GOT3 (cell line): ENCODE data around the gene FEM1B.

Experiments
- DNase-seq: peaks from one replicate; lab custom pipeline; 2025; ENCODE audit warnings: mixed read lengths; lab: John Stamatoyannopoulos, UW

Gene FEM1B

DNA sequence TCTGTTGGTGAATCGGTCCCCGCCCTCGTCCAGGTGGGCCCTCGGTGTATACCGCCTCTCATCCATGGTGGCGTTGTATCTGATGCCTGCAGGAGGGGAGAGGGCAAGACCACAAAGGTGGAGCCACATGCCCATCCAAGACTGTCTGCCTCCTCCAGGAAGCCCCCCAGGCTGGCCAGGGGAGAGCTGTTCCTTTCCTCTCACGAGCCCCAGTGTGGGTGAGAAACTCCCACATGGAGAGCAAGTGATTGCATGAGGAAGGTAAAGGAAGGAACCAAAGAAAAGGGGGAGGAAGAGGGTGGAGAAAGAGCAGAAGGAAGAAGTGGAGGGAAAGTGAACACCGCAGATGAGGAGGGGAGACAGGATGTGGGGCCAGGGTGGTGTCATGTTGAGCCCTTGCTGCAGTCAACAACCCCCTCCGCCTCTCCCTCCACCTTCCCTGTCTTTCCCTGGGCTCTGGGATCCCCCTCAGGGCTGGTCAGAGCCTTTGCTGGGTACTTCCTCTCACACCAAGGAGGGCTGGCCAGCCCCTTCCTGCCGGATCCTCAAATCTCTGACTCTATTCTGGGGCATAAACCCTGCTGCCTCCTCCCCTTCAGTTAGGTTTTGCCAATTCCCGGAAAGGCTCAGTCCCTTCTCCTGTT is 49.3 kb downstream of the FEM1B start:
- DNase-seq: no peak

DNA sequence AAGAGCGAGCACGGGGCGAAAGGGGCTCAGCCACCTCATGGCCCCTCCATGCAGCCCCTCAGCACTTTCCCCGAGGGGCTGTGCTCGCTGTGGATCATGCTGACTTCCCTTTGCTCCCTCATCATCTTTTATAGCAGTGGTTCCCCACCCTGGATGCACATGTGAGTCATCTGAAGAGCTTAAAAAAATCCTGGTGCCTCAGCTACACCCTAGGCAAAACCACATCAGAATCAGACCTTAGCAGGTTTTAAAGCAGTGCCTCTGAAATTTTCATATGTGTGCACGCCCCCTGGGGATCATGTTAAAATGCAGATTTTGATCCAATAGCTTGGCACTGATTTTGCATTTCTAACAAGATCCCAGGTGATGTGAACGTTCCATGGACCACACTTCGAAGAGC is 50.9 kb downstream of the FEM1B start:
- DNase-seq: no peak

DNA sequence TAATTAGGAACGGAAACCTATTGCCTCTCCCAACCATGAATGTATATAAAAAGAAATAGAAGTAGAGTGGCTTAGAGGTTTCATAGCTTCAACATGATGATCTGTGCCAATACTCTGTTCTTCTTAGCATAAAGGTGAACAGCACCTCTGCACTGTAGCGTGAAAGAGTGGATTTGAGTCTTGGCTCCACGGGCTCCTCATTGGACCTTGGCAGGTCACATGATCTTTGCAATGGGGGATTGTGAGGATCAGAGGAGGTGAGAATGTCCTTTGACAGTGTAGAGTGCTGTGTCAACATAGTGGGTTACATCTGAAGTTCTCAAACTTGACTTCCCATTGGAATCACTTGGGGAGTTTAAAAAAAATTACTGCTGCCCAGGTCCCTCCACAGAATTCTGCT is 51.4 kb downstream of the FEM1B start:
- DNase-seq: no peak

DNA sequence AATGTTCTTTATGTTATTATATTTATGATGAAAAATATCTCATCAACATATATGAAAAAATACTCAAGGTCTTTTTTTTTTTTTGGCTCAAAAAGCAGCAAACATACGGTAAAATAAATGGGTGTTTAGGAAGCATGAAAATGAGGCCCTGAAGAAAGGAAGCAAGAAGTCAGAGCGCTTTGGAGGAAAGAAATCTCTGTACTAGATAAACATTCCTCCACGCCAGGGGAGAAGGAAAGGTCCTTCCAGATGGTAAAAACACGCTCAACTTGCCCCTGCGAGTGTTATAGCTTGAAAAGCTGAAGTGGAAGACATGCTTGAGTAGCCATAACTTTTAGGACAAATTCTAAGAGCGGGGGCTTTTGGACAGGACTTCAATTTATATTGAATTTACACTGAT is 52.9 kb downstream of the FEM1B start:
- no peak for DNase-seq

DNA sequence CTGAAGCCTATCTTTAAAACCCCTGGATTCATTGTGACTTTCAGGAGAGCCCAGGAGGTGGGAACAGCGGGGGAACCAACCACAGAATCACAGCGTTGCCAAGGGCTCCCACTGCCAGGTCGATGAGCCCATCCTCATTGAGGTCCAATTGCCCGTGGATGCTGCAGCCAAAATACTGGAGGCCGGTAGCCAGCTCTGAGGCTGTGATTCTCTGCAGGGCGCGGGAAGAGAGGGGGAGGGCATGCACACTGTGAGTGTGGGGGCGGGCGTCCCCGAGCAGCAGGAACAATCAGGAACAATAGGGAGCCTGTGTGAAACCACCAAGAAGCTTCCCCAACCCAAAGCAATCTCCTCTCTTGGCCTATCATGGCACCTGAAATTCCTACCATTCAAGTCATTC is 53.4 kb downstream of the FEM1B start:
- DNase-seq: no peak

DNA sequence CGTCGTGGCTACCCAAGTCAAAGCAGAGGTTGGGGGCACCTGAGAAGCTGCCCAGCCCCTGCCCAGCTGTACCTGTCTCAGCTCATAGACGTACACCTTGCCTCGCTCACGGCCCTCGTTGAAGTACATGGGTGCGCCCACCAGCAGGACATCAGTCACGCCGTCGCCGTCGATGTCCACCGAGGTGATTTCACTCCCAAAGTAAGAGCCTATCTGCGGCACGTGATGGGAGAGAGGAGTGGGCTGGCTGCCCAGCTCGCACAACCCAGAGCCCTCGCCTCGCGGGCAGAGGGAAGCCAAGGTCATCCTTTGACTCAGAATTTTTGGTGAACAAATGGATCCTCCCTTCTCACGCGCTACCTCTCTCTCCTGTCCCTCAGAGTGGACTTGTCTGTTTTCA is 54.7 kb downstream of the FEM1B start:
- DNase-seq: no peak

DNA sequence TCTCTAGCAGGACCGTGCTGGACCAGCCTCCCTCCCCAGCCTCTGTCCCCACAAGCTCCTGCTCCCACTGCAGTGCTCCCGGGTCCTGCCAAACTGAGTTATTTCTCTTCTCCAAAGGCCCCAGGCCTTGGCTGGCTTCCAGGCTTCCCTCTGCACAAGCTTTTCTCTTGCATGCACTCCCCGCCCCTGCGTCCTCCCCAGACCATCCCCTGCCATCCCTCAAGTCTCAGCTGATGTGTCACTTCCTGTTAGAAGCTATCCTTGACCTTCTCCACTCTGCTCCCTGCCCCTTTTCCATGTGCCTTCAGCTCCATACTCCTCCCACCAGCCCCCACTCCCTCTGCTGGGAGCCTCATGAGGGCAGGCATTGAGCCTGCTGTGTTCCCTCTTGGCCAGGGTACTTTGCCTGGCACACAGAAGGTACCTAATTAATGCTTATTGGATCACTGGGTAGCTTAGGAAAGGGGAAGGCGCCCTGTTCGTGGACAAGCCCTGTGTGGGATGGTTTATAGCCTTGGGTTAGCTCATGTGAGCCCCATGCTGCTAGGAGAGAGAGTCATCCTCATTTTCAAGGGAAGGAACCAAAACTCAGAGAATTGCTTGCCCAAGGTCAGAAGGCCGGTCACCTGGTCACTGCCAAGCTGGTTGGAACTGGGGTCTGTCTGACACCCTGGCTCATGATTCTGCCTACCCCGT is 56.4 kb downstream of the FEM1B start:
- no peak for DNase-seq

DNA sequence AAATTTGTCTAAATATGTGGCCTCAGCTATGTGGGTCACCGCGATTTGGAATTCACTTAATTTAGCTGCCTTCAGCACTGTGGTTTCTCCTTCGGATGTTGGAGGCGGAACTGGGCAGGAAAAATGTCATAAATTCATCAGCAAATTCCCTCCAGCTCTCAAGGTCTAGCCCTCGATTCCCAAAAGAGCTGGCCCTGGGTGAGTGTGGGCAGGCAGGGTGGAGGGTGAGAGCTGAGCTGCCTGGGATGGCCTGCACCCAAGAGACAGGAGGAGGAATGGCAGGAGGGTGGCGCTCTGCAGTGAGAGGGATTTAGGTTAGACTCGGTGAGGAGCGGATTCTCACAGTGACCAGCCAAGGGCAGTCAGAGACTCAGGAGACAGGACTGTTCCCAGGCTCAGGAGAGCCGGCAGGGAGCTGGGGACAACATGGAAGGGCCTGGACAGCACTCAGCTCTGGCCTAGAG is 57.1 kb downstream of the FEM1B start:
- DNase-seq: no peak

DNA sequence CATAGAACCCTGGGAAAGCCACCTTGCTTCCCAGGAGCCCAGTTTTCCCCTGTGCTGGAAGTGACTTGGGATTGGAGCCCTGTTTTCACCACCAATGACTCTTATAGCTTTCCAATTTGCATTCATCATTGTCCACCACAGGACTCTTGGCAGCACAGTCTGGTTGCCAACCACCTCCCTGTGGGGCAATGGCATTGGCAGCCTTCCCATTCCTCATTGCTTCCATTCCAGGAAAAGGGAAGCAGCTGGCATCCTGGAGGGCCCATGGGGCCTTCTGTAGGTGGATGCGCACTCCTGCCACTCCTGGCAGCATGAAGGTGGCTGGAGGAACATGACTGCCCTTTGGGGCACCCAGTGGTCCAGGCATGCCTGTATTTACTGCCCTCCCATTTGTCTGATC is 57.7 kb downstream of the FEM1B start:
- DNase-seq: no peak

DNA sequence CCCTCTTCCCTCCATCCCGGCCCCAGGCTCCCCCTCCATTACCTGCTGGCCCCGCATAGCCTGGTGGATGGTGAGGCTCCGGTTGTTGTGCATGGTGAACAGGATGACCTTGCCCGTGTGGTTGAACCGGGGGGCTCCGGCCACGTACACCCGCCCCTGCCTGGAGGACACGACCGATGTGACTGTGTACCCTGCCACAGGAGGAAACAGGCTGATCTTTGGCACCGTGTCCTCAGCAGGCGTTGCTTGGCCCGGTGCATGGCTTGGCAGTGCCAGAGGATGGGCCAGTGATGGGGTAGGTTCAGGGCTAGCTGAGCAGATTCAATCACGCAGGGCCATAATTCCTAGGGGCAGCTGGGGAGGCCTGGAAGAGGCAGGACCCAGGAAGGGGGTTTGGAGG is 58.1 kb downstream of the FEM1B start:
- no peak for DNase-seq

DNA sequence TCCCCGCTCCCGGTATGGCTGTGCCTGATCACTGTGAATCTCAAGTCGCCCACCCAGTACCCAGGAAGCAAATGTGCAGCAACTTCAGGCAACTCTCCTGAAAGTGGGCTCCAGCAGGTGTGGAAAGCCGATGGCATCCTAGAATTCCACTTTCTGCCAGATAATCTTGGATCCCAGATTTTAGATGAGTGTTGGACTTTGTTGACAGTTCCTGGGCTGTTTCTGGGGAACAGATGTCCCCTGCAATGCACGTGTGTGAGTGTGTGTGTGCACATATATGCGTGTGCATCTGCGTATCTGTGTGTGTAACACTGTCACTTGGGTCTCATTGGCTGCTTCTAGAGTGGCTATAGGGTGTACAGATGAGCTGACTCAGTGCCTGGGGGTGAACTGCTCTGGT is 59.0 kb downstream of the FEM1B start:
- no peak for DNase-seq

DNA sequence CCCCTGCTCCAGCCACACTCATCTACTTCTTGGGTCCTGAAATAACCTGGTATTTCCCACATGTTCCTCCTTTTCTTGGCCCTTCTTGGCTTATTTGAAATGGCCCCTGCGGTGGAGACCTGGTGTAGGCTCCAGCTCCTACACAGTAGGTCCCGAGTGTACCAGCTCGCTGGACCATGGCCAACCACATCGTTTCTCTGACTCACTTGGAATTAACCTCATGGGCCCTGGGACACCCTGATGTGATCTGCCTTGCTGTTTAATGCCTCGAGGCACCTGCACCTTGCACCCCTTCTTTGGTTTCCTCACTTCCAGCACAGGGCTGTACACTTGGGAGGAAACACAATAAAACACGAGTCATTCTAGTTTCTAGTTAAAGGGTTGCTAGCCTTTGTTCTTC is 60.3 kb downstream of the FEM1B start:
- no peak for DNase-seq

DNA sequence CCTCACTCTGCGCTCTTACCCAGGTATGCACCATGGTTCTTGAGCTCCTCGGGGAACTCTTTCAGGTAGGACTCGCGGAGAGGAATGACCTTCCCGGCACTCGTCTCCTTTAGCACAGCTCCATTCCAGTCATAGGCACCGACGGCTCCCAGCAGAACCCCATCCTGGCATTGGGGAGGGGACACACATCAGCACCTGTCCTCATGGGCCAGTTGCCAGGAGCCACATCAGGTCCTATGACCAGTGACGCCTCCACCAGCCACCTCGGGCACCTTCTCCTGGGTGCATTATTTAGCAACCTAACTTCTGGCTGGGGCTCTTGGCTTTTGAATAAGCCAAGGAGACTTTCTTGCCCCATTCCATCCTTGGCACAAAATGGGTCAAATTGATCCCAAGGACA is 61.9 kb downstream of the FEM1B start:
- no peak for DNase-seq

DNA sequence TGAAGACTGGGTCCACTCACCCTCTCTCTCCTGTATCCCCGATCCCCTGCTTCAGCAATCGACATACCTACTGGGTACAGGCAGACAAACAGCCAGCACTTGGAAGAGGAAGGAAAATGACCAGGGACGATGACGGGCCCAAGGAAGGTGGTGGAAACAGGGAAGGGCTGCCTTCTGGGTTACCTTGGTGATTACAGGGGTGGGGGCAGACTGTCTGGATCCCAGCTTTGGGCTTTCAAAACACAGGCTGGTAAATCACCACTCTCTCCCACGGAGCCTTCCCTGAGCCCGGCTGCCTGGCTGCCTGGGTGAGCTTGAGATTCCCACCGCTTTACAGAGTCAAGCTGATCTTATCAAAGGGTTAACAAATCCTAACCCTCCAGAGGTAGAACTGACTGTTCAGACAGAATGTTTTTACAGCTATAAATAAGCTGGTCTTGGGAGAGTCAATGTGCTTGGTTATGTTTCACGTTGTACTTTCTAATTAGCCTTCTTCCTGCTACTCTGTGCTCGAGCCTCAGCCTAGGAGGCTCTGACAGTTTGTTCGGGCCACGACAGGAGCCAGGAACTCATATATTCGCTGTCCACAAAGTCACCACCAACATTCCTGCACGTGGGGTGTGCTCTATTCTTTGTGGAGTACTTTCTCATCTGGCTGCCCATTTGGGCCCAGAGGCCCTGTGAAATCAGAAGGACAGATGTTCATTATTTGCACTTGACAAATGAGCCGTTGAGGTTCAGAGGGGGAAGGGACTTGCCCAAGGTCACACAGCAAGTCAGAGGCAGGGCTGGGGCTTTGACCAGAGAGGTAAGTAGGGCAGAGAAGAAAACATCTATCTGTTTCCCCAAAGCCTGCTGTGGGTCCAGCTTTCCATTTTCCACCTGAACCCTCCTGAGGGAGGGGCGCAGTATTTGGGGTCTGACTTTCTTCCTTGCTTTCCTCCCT is 63.5 kb downstream of the FEM1B start:
- no peak for DNase-seq

DNA sequence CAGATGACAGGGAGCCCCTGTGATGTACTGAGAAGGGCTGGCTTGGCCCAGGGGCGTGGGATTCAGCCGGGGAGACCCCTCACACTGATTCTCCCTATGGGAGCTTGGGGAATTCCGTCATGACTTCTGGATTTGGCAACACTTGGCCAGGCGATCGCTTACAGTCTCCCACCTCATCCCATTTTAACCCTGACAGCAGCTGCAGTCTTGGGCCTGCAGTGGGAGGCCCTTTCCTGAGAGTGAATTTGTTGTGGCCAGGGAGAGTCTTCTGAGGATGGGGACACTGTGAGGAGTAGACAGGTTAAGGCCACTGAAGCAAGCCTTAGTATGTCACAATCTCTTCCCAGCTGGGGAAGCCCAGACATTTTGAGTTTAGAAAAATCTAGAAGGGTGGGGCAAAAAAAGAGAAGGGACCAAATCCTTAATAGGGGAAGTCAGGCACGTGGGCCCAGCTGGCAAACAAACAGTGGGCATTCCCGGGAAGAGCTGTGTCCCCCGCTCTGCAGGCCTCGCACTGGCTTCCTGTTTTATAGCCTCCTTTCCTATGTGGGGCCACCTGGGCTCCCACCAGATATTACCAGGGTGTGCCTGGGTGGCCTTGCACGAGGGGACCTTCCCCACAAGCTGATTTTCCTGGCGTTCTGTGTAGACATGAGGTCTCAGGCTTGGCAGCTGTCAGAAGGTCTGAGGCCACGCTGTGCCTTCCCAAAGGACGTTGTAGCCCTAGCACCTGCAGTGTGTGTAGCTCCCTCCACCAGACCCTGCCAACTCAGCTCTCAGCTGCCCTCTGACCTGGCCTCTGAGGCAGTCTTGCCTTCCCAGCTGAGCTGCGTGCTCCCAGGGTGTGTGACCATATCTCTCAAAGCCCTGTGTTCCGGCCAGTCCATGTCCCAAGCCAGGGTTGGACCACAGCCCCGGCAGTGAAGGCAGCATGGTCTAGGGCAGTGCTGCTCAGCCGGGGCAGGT is 64.5 kb downstream of the FEM1B start:
- no peak for DNase-seq

DNA sequence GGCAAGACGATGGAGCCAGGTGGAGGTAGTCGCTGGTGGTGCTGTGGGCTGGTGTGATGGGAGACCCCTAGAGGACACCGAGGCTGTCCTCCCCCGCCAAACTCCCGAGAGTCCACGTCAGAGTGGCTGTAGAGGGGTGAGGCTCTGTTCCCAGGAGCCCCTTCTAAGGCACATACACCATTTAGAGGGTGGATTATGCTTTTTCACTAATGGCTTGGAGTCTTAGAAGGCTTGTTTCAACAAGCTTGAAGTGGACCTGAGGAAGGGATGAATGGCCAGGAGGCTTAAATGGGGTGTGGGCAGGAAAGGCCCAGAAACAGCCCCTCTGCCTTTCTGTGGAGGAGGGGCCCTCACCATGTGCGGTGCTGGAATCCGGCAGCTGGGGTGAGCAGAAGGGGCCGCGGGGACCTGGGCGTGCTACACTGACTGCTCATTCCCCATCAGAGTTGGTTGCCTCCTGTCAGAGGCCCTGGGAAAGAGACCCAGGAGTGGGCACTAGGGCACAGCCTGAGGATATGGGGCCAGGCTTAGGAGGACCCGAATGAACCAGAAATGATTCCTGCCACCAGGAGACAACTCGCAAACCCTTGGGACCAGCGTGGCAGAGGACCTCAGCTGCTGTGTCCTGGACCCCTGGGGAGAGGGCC is 66.2 kb downstream of the FEM1B start:
- DNase-seq: no peak

DNA sequence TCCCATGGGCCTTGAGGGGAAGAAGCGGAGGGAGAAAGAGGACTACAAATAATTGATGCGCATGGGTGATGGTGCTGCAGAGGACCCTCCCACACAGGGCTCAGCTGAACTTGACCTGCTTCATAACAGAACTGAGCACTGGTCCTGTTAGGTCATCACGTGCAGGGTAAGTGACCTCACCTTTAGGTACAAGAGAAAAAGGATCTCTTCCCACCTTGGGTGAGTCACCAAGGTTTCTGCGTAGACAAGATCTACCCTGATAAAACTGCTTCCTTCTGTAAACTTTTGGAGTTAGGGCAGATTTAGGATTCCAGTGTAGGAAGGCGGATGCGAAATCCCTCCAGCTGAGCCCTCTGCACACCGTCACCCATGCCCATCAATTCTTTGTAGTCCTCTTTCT is 67.1 kb downstream of the FEM1B start:
- no peak for DNase-seq
